Measurements from ENCODE around the gene OR52E5.
A peak's percentile ranks its signal among the peaks of the same experiment; 100 is the strongest.

Gene OR52E5

DNA sequence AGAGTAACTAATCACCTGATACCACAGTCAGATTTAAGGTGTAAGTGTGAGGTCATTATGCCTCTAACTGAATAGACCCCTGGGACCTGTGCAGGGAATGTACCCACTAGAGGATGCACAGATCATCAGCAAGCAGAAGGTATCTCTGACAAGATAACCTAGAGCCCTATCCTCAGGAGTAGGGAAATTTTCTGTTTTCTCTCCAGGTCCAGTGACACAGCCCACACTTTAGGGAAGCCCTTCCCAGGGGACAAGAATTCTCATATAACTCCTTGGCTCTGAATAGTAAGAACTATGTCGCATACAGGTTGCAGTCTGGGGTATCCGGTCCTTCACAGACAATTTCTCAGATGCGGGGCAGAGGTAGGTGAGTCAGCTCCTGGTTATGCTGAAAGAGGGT, at the start of gene OR52E5:
OR52E5 (plus strand) TSS at position 301 of the 400 bp plus-strand sequence. CDS start 7,569 bp downstream, outside the sequence.
- no peak for DNase-seq

DNA sequence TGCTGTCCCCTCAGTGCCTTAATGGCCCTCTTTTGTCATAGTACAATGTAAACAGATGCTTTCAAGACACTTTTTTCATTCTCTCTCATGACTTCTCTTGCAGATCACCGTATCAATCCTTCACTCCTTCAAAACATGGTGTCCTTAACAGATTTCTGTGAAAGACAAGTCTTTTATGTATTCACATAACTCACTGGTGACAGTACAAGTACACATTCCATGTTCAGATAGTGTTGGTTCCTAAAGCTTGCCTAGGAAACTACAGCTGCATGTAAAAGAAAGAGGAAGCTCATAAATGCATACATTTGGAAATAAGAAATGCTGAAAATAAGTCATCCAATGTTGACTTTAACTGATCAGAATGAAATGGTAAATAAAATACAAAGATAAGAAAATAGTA, 46.3 kb upstream of the OR52E5 start:
- no peak for DNase-seq

DNA sequence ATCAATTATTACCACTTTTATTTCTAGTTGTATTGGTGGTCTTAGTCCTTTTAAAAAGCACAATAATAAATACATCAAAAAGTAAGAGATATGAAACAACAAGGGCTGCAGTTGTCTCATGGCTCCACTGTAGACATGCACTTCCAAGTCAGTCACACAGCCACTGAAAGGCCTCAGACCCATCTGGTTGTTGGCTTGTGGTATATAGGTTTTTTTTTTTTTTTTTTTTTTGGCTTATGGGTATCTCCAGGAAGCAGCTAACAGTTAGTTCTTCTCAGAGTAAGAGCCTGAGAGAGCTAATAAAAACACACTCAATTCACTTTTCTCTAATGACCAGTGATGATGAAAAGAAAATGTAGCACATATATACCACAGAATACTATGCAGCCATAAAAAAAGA, 45.3 kb upstream of the OR52E5 start:
- no peak for DNase-seq

DNA sequence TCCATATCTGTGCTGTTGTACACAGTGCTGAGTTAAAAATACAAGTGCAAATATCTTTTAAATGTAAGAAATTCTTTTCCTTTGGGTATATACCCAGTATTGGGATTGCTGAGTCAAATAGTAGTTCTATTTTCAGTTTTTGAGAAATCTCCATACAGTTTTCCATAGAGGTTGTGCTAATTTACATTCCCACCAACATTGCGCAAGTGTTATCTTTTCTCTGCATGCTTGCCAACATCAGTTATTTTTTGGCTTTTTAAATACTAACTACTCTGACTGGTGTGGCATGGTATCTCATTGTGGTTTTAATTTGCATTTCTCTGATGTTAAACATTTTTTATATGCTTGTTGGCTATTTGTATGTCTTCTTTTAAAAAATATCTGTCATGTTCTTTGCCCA, 42.0 kb upstream of the OR52E5 start:
- no peak for DNase-seq

DNA sequence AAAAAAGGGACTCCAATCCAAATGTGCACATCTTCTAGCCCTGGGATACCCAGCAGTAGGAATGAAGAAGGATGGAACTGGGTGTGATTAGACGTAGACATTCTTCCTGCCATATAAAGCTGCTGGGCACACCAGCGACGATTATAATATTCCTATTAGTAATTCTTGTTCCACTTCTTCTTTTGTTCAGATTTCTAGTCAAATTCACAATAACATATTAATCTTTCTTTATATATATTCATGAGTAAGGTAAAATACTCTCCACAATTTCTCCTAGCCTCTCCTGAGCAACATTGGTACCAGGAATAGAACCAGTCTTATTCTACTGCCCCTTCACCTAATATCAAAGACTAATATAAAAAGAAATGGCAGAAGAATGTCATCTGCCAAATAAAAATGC, 35.4 kb upstream of the OR52E5 start, which contains the start of gene OR52E8:
OR52E8 (minus strand) TSS at position 101 of the 400 bp plus-strand sequence; CDS start at position 101, 0 bp downstream.
- no peak for DNase-seq

DNA sequence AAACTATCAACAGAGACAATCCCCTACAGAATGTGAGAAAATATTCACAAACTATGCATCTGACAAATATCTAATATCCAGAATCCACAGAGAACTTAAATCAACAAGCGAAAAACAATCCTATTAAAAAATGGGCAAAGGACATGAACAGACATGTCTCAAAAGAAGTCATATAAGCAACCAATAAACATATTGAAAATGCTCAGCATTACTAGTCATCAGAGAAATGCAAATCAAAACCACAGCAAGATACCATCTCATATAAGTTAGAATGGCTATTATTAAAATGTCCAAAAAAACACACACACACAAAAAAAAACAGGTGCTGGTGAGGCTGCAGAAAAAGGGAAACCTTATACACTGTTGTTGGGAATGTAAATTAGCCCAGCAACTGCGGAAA, 27.2 kb upstream of the OR52E5 start:
- DNase-seq: no peak

DNA sequence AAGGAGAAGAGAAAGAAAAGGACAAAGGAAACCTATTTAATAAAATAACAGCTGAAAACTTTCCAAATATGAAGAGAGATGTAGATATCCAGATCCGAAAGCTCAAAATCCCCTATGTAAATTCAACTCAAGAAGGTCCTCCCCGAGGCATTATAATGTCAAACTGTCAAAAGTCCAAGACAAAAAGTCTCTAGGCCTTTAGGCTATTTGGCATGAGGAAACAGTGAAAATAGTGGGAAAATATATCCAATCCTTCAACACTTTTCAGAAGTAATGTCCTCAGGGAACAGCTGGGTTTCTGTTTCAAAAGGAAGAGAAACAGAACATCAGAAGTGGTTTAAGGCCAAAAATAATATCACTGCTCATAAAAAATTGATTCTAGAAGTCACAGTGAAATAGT, 14.4 kb upstream of the OR52E5 start:
- no peak for DNase-seq

DNA sequence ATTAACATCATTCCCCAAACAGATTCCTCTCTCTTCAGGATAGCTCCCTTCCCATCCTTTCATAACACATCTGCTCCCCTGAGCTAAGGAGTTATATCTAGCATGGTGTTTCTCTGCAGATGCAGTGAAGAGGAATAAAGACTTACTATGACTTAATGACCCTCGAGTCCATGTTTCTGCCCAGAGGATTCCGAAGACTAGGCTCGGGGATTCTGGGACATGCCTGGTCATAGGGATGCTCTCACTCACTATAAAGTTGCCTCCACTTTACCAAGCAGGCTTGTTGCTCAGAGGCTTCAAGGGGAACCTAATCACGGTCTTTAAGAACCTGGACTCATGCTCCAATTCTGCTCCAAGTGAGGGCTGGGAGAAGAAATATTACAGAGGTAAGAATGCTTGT, 12.7 kb upstream of the OR52E5 start, which contains the start of gene OR52E4:
OR52E4 (plus strand) TSS at position 301 of the 400 bp plus-strand sequence. CDS start 3,664 bp downstream, outside the sequence.
- DNase-seq: no peak

DNA sequence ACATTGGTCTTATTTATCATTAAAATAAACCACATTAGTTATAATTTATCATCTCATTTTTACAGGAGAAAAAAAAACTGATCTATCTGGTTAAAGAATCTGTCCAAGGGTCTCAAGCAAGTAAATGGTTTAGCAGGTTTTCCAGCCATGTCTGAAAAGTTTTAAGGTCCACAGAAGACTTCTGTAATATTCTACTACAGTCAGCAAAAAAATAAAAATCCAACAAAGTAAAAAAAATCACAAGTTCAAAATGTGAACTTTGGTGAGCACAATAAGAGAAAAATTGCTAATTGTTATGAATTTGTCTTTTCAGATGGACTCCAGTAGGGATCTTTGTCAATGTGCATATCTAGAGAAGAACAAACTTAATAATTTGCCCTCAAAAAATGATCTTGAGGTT, 11.3 kb upstream of the OR52E5 start:
- no peak for DNase-seq

DNA sequence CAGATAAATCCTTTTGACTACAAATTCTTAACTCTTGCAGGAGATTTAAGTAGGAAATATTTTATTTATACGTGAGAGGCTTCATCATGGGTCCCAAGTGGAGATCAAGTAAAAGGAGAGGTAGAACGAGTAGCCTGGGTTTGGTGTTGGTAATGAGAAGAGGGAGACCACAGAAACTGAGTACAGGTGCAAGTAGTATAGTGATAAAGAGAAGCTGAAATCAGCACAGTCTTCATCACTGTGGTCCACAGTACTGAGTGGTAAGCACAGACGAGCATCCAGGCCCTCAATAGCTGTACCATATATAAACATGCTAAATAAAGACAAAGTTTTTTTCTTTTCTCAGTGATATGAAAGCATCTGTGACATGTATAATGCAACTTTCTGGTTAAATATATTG, 5.8 kb upstream of the OR52E5 start:
- DNase-seq: no peak

DNA sequence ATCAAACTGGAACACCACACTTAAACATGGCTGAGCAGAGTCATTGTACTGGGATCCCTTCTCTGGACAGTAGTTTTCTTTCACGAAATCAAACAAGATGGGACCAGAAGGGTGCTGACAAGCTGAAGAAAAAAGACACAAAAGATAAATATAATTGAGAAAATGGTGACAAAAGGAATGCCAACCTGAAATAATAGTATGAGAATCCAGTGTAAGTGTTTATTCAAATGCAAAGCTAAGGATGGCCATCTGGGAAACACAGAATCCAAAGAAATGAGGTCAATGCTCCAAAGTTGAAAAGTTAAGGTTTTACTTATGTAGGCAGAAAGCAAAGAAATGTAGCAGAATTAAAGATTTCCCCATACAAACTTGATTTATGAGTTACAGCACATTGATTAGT, 5.3 kb upstream of the OR52E5 start:
- no peak for DNase-seq

DNA sequence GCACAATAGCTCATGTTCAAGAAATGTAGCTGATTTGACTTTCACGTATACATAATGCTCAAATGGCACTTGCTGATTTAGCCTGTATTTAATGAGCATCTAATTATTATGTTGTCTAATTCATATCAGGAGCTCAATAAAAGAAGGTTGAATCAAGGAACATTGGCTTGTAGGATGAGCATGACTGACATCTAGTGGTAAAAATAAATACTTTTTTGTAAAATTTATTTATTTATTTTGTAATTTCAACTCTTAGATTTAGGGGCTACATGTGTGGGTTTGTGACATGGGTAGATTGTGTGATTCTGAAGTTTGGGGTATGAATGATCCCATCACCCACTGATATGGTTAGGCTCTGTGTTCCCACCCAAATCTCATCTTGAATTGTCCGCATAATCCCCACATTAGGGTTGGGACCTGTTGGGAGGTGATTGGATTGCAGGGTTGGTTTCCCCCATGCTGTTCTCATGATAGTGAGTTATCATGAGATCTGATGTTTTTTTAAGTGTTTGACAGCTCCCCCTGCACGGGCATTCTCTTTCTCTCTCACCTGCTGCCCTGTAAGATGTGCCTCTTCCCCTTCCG, 1.7 kb upstream of the OR52E5 start:
- peak; percentile 2 for DNase-seq

DNA sequence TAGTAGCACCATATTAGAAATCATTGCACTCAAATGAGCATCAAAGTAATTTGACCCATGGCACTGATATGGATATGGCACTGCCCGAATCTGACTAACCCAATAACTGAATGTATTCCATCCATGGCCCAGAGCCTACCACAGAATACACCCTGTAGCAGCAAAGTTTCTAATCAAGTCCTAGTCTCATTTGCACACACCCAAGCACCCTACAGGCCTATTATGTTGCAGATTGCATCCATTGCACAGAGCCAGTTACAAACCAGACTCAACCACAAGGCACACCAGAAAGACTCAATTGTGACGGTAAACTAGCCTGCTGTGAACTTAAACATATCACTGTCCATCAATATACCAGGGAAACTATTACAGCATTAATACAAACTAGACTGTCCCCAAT, 6.5 kb downstream of the OR52E5 start:
- DNase-seq: no peak

DNA sequence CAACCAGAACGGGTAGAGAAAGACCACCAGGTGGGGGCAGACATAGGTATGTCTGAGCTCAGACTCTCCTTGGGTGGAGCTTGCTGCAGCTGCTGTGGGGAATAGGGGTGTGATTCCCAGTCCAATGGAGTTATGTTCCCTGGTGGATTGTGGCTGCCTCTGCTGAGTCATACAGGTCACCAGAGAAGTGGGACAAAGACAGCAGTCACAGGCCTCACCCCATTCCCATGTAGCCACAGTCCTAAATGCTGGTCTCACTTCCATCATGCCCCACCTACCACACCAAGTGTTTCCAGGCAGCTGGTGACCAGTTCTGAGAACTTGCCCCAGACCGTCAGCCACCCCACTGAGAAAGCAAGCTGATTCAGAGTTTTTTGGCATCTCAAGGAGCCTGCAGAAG, 17.5 kb downstream of the OR52E5 start:
- DNase-seq: no peak

DNA sequence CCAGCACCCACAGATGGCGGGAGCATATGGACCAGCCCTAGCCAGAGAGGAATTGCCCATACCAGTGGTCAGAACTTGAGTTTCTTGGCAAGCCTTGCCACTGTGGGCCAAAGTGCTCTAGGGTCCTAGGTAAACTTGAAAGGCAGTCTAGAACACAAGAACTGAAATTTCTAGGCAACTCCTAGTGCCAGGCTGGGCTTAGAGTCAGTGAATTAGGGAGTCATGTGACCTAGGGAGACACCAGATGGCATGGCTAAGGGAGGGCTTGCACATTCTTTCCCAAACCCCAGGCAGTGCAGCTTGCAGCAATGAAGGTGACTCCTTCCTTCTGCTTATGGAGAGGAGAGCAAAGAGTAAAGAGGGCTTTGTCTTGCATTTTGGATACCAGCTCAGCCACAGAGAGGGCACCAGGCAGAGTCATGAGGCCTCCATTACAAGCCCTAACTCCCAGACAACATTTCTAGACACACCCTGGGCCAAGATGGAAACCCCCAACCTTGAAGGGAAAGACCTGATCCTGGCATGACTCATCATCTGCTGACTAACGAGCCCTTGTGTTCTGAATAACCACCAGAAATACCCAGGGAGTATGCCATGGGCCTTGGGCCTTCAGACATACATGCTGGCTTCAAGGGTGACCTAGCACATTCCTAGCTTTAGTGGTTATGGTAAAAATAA, 29.9 kb downstream of the OR52E5 start:
- DNase-seq: peak; percentile 75

DNA sequence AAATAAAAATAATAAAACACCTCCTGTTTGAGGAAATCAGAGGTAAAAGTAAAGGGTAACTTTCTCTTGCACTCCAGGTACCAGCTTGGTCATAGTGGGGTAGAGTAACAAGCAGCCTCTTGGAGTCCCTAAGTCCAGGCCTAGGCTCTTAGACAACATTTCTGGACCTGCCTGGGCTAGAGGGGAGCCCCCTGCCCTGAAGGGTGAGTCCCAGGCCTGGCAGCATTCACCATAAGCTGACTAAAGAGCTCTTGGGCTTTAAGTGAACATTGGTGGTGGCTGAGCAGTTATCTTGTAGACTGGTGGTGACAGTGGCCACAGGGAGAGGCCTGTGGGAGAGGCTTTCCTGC, 30.4 kb downstream of the OR52E5 start:
- DNase-seq: no peak

DNA sequence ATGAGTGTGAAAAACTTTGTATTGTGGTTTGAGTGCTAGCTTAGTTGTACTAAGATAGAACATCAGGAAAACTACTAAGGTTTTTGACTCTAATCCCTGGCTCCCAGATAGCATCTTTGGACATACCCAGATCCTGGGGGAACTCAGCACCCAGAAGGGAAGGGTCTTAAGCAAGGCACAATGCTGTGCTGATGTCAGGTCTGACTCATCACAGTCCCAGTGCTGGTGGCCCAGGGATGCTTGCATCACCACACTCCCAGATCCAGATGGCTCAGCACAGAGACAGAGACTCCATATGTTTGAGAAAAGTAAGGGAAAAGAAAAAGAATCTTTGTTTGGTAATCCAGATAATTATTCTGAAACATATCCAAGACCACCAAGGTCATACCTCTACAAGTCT, 30.8 kb downstream of the OR52E5 start:
- DNase-seq: no peak

DNA sequence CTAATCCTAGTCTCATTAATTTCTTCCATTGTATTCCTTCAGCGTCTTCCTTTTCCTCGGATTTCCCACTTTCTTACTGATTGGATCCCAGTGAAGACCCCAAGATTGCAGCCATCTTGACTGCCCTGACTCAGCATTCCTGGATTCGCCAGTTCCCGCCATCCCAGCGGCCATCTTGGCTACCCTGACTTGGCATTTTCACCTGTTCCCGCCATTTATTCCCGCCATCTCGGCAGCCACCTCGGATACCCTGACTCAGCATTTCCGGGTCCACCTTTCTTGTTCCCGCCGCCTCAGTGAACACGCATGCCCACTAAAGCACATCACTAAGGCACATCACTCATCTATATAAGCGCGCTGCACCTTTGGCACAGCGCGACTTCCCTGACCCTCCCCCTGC, 35.3 kb downstream of the OR52E5 start:
- DNase-seq: no peak

DNA sequence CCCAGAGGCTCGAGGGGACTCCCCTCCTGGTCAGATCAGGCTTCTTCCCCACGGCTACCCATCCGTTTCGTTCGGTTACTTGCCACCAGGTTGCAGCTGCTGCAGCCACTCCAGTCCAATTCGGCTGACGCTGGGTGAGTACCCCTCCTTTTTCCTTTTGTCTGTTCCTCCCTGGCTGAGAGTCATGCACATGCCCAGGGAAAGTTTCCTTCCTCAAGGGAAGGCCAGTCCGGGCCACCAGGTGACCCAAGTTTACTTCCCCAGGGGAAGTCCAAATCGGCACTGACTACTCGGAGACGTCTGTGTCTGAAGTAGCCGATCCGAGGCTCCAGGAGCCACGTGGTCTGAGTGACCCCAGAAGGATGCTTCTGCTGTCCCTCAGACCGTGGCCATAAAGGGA, 35.8 kb downstream of the OR52E5 start:
- DNase-seq: no peak

DNA sequence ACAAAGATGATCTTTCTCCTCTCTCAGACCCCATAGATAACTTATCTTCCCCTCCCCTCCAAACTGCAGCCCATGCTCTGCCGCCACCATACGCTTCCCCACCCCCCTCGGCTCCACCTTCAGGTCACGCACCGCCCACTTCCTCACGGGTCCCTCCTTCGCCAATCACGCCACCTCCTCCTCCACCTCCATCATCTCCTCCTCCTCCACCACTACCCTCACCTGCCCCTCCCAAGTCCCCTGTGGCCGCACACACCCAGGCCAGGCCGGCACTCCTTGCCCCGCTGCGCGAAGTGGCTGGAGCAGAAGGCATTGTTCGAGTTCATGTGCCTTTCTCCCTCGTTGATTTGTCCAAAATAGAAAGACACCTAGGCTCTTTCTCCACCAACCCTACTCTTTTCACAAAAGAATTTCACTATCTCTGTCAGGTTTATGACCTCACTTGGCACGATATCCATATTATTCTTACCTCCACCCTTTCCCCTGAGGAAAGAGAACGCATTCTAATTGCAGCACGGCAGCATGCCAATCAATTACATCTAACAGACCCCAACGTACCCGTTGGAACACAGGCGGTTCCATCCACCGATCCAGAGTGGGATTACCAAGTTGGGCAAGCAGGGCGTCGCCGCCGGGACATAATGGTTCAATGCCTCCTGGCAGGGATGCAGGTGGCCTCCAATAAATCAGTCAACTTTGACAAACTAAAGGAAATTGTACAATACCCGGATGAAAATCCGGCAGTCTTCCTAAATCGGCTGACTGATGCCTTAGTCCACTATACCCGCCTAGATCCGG, 36.8 kb downstream of the OR52E5 start:
- DNase-seq: no peak

DNA sequence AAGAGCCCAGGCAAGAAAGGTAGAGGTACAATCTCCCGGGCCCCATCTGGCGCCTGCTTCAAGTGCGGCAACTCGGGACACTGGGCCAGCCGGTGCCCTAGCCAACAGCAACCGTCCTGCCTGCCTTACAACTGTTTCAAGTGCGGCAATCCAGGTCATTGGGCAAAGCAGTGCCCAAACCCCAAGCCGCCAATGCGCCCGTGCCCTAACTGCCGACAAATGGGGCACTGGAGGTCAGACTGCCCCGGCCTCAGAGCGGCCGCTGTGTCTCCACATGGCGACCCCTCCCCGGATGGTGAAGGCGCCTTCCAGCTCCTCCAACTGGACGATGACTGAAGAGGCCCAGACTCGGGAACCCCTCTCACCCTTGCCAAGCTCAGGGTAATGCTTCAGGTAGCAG, 37.6 kb downstream of the OR52E5 start:
- no peak for DNase-seq

DNA sequence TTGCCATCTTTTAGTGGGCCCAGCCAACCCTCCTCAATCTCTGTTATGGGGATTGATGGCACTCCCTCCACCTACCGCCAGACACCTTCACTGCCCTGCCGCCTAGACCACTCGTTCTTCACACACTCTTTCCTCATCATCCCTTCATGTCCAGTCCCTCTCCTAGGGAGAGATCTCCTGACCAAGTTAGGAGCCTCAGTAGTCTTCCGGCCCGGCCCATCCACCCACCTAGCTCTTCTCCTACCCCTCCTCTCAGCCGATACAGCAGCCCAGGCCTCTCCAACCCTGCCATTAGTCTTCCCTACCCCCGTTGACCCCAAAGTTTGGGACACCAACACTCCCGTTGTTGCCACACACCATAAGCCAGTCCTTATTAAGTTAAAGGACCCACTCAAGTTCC, 38.1 kb downstream of the OR52E5 start:
- no peak for DNase-seq

DNA sequence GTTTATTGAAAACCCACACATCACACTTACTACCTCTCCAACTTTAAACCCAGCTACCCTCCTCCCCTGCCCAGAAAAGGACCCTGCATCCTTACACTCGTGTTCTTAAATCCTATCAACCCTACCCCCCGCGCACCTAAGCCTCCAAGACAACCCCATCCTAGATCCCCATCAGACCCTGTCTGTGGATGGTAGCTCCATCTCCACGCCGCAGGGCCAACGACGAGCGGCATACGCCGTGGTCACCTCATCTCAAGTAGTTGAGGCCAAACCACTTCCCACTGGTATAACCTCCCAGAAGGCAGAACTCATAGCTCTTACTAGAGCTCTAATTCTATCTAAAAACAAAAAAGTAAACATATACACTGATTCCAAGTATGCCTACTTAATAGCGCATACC, 39.7 kb downstream of the OR52E5 start:
- no peak for DNase-seq

DNA sequence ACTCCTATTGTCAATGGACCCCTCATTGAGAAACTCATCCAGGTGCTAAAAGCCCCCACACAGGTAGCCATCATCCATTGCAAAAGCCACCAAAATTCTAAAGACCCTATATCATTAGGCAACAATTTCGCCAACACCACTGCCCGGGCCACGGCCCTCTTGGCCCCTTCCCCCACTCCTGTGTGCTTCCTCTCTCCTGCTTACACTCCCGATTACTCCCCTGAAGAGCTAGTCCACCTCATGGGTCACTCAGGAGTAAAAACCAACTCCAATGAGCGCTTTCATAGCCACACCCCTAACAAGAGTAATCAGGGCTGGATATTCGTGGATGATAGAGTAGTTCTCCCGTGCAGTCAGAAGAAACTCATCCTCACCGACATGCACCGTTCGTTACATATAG, 40.1 kb downstream of the OR52E5 start:
- no peak for DNase-seq

Measured in activated CD4-positive, alpha-beta T cell treated with anti-CD3 and anti-CD28 coated beads, Interleukin-10, Interleukin-2, amounts not matched to agents 100 ng/mL and 50 ng/mL, durations not matched to agents 16 hours and 8 hours (primary cell).